Vagina (tissue), 2 donors: ENCODE measurements around the gene RRH. TPM values are rescaled to one million over a fixed set of nuclear protein-coding genes. Genes with fewer than 3 reads are reported as not detected.

ENCODE experiments used
- DNase-seq, 2 donors: peaks; one replicate each; pipeline ENCODE4 v3.0.0-alpha.2; 2017; ENCODE audit errors: extremely low spot score in 2 of 2
- H3K27ac ChIP-seq: fragments of 200-600 bp; sonication (generic); one replicate; pipeline ENCODE4 v1.5.1; 2019
- H3K27me3 ChIP-seq: fragments of 200-600 bp; sonication (generic); one replicate; pipeline ENCODE4 v1.5.1; 2019
- H3K36me3 ChIP-seq, 2 donors: fragments of 200-600 bp; sonication (generic); one replicate each; pipeline ENCODE4 v1.5.1; 2017 to 2019
- H3K4me1 ChIP-seq: fragments of 200-600 bp; sonication (generic); one replicate; pipeline ENCODE4 v1.5.1; 2019
- H3K4me3 ChIP-seq, 2 donors: fragments of 200-600 bp; sonication (generic); 1 replicate in 1 of 2; 2 replicates in 1 of 2; pipeline ENCODE4 v1.5.1; 2016 to 2019
- H3K9me3 ChIP-seq: fragments of 200-600 bp; sonication (generic); one replicate; pipeline ENCODE4 v1.5.1; 2019
- POLR2A ChIP-seq, 2 donors: fragments of 450-650 bp; IDR thresholded peaks; one replicate each; pipeline ENCODE4 v1.6.1; 2017; ENCODE audit warnings: antibody characterized with exemption in 2 of 2, mild to moderate bottlenecking in 2 of 2, moderate library complexity in 2 of 2
- POLR2AphosphoS5 ChIP-seq, 2 donors: sonication (generic); formaldehyde crosslinking; IDR thresholded peaks; one replicate each; pipeline ENCODE4 v1.9.0; 2017; ENCODE audit warnings: antibody characterized with exemption in 2 of 2, mild to moderate bottlenecking in 2 of 2, low read depth in 1 of 2; ENCODE audit not compliant: insufficient read depth in 1 of 2
- intact Hi-C: fragments of 100-400 bp; cut with DNase I; formaldehyde crosslinking; loops from one replicate; pipeline ENCODE4 v1.15.1; 2023
- total RNA-seq: library from RNA; depleted of rRNA; stranded (reverse); fragments of >200 nt; gene quantifications from one replicate; pipeline ENCODE4 v1.2.3, GENCODE V29; 2016
- TF ChIP-seq, protein P1 (sequence below), 3 experiments: fragments of 450-650 bp in 2 of 3; fragments of 200-600 bp in 1 of 3; sonication (generic) in 1 of 3; IDR thresholded peaks; one replicate each; pipeline ENCODE4 v1.5.1; 2017 to 2019; ENCODE audit warnings: antibody characterized with exemption in 3 of 3, mild to moderate bottlenecking in 2 of 3, moderate library complexity in 2 of 3

The RRH gene
- total RNA-seq, 1 donor from 2014 or later, result not detected

DNA sequence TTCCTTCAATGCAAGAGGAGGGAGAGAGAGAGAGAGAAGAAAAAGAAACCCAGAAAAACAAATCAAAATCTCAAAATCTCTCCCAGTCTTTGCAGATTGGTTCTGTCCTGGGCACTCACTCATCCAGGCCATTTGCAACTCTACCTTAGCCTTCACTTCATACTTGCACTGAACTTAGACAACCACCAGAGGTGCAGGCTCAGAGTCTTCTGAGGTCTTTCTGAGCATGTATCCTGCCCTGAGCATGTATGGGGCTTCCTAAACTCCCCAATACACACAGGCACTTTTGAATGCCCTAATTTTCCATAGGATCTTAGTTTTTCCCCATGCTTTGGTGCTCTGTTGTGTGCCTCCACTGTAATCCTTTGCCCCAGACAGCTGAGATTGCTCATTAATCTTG lies 28.9 kb upstream of the RRH start:
- H3K36me3 ChIP-seq, result no peaks in the 10 kb centered on the region
- no peak for DNase-seq
- intact Hi-C loops, result no loop called here
- H3K4me1 ChIP-seq, result no peaks in the 10 kb centered on the region
- no peaks in the 10 kb centered on the region for H3K27me3 ChIP-seq
- no peaks in the 10 kb centered on the region for H3K9me3 ChIP-seq
- TF ChIP-seq POLR2AphosphoS5 (IDR thresholded peaks at IDR 0.05; ENCODE audit: insufficient read depth in 1 of 2, low read depth in 1 of 2), result no peak
- TF ChIP-seq, protein P1, sequence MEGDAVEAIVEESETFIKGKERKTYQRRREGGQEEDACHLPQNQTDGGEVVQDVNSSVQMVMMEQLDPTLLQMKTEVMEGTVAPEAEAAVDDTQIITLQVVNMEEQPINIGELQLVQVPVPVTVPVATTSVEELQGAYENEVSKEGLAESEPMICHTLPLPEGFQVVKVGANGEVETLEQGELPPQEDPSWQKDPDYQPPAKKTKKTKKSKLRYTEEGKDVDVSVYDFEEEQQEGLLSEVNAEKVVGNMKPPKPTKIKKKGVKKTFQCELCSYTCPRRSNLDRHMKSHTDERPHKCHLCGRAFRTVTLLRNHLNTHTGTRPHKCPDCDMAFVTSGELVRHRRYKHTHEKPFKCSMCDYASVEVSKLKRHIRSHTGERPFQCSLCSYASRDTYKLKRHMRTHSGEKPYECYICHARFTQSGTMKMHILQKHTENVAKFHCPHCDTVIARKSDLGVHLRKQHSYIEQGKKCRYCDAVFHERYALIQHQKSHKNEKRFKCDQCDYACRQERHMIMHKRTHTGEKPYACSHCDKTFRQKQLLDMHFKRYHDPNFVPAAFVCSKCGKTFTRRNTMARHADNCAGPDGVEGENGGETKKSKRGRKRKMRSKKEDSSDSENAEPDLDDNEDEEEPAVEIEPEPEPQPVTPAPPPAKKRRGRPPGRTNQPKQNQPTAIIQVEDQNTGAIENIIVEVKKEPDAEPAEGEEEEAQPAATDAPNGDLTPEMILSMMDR (IDR thresholded peaks at IDR 0.05), result no peak
- no peak for TF ChIP-seq POLR2A (IDR thresholded peaks at IDR 0.05)
- no peak overlapping the region for H3K27ac ChIP-seq
- H3K4me3 ChIP-seq, result no peak overlapping the region

DNA sequence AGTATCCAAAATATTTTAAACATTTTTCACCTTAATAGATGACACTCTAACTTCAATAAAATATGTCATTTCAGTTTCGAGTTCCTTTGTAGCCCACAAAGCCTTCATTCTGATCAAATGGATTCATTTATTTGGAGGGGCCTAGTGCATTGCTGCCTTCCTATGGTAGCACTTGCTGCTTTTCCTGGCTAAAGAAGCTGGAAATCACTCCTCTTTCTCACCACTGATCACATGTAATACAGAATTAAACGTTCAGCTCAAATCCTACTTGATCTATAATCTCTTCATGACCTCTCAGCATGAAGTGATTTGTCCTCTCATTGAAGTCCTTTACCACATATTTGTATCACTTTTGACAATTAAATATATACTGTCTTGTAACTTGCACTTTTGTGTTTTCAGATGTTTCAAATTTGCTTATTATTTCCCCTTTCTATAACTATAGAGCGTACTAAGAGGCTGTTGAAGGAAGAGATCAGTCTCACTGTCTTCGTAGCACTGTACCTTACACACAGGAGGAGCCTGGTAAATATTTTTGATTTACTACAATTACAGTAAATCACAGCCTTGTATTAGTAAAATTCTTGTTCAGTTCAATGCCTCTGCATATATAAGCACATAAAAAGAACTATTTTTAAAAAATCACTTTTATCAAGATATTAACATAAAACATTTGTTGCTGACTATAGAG lies 26.5 kb upstream of the RRH start:
- H3K9me3 ChIP-seq, result no peaks in the 10 kb centered on the region
- TF ChIP-seq POLR2A (IDR thresholded peaks at IDR 0.05) (no peak), POLR2AphosphoS5 (IDR thresholded peaks at IDR 0.05; ENCODE audit: insufficient read depth in 1 of 2, low read depth in 1 of 2) (no peak)
- H3K4me3 ChIP-seq, result peak overlapping the region in 1 of 2 donors; percentile 14
- H3K4me1 ChIP-seq, result no peaks in the 10 kb centered on the region
- H3K27me3 ChIP-seq, result no peaks in the 10 kb centered on the region
- no peak overlapping the region for H3K27ac ChIP-seq
- intact Hi-C loops, result no loop called here
- no peaks in the 10 kb centered on the region for H3K36me3 ChIP-seq
- no peak for DNase-seq

- no peaks in the 10 kb centered on the region for H3K27me3 ChIP-seq
- no peak for DNase-seq
- TF ChIP-seq POLR2AphosphoS5 (IDR thresholded peaks at IDR 0.05; ENCODE audit: insufficient read depth in 1 of 2, low read depth in 1 of 2), result peak in 1 of 2 donors; percentile 61
- no peak for TF ChIP-seq POLR2A (IDR thresholded peaks at IDR 0.05)
- H3K27ac ChIP-seq, result no peak within 1 kb of the TSS
- H3K4me3 ChIP-seq, result peak within 1 kb of the TSS in 1 of 2 donors; percentile 14
- H3K9me3 ChIP-seq, result no peaks in the 10 kb centered on the region
- intact Hi-C loops, result no loop called here
- no peaks in the 10 kb centered on the region for H3K36me3 ChIP-seq
- no peaks in the 10 kb centered on the region for H3K4me1 ChIP-seq
These were observed 25.9 kb upstream of the RRH start, which contains the start of gene CFI for GRCh38 chr4:109801895-109802319. Gene CFI, minus strand, starts transcription at chr4:109801999. Its CDS starts 28 bp downstream, at chr4:109801971.

- no peaks in the 10 kb centered on the region for H3K27me3 ChIP-seq
- no peaks in the 10 kb centered on the region for H3K36me3 ChIP-seq
- H3K4me3 ChIP-seq, result no peak overlapping the region
- TF ChIP-seq POLR2A (IDR thresholded peaks at IDR 0.05) (no peak), POLR2AphosphoS5 (IDR thresholded peaks at IDR 0.05; ENCODE audit: insufficient read depth in 1 of 2, low read depth in 1 of 2) (no peak)
- TF ChIP-seq, protein P1 (IDR thresholded peaks at IDR 0.05), result no peak
- no peaks in the 10 kb centered on the region for H3K9me3 ChIP-seq
- intact Hi-C loops, result no loop called here
- H3K27ac ChIP-seq, result no peak overlapping the region
- no peak for DNase-seq
- no peaks in the 10 kb centered on the region for H3K4me1 ChIP-seq
These were observed 23.7 kb upstream of the RRH start for GRCh38 chr4:109803924-109804571.

- H3K4me1 ChIP-seq, result peaks cover 5% of the 10 kb centered on the region
- H3K27ac ChIP-seq, result no peak overlapping the region
- H3K9me3 ChIP-seq, result no peaks in the 10 kb centered on the region
- no peak overlapping the region for H3K4me3 ChIP-seq
- DNase-seq, result no peak
- intact Hi-C loops, result loop anchor here (10.0 kb wide), 1 partner anchor 385 kb away; no protein-coding TSS in a partner anchor
- no peaks in the 10 kb centered on the region for H3K27me3 ChIP-seq
- TF ChIP-seq POLR2A (IDR thresholded peaks at IDR 0.05), result no peak
- TF ChIP-seq POLR2AphosphoS5 (IDR thresholded peaks at IDR 0.05; ENCODE audit: insufficient read depth in 1 of 2, low read depth in 1 of 2), result no peak
- TF ChIP-seq, protein P1 (IDR thresholded peaks at IDR 0.05), result no peak
- H3K36me3 ChIP-seq, result no peaks in the 10 kb centered on the region
These were observed 18.1 kb upstream of the RRH start for GRCh38 chr4:109809655-109810054.
